Ammon's horn (tissue), 1 donor: Measurements from ENCODE around the gene LYRM9.
"Not testable (repeated sequence)": the region's sequence is repeated elsewhere in the genome, so short reads cannot be mapped to it uniquely, and the experiment has no call there.

ENCODE experiments used
- DNase-seq: peaks from one replicate; pipeline ENCODE4 v3.0.0-alpha.2; 2016; ENCODE audit warnings: low spot score

LYRM9 gene

DNA sequence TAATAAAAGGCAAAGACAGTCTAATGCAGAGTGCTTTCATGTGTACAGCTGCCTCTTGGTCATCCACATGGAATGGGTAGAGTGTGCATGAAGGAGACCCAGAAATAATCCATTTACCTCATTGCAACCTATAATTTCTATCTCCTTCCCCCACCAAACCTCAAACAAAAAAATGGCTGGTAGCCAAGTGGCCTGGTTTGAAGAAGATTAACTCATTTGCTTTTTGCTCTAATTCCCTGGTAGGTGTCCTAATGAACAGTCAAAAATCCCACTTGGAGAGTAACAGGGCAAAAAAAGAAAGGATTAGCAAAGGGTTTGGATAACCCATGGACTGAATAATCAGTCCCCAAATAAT lies 13.0 kb upstream of the LYRM9 start:
- DNase-seq = no peak

DNA sequence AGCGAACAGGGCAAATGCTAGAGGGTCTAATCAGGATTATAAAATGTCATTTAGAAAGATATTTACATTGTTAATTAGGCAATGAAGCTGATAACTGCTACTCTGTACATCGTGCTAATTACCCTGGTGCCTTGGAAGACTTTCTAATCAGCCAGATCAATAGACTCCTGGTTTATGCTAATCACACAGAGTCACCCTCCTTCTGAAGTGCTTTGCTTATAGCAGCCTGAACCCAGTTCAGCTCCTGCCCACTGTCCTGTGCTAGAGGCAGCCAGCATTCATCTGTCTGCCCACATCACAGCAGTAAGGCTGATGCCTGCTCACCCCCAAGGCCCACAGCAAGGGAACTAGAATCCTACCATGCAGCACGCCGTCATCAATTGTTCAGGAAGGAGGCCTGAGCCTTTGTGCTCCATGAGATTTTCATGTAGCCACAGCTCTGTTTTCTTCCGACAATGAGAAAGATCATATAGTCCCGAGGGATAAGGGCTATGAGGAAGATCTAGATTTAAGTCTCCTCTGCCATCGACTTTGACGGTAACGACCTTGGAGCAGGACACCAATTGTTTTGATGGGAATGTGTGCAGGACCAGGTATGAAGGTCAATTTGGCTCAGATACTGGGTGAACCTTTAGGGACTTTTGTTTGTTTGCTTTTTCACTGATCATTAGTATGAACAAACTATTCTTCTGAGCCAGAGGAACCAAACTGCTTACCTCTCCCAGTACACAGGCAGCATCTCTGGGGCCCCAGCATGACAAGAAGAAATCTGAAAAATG lies 12.5 kb upstream of the LYRM9 start:
- no peak for DNase-seq

DNA sequence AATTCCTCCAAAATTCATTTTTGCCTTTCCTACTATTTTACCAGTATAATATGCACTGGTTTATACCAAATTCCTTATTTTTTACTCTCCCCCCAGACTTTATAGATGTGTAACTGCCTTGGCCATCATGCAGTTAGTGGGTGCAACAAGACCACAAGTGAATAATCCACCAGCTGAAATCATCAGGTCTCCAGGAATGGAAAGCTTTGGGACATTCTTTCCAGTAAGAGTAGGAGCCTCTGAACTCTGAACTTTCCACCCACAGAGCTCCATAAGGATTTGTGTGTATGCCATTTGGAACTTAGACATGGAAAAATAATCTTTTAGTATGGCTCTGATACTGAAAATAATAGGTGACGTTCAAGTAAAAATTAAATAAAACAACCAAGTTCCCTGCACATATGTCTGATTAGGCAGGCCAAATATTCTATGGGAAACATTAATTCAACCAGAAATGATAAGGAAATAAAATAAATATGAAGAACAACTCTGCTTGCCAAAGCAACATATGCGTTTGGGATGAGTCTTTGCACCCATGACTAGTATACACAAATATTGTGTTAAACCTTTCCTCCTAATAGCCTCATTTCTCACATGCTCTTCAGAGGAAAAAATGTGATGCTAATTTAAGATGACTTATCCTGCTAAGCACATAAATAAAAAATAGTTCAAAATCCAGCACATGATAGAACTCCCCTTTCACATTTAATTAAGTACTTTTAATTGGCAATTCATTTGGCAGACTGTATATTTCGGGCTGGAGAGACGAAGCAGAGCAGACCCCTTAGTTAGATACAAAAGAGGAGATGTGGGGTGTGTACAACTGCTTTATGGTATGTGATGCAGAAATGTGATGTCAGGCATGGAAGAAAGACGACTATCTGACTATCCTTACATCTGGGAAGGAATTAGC lies 11.6 kb upstream of the LYRM9 start:
- DNase-seq = no peak

DNA sequence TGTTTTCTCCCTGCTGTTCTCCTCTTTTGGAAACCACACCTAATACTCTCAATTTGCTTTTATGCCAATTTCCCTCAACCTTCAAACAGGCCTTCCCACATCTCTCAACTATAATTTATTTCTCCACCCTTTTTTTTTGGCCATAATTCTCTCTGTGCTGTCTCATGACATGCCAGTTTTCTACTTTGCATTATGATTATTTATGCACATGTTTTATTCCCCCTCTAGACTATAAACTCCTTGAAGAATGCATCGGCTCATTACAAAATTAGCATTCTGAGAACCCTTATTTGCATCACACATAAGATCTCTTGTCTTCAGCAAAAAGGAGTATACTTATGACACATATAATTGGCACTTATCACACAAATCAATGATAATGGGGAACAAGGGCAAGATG lies 10.9 kb upstream of the LYRM9 start:
- DNase-seq = no peak

DNA sequence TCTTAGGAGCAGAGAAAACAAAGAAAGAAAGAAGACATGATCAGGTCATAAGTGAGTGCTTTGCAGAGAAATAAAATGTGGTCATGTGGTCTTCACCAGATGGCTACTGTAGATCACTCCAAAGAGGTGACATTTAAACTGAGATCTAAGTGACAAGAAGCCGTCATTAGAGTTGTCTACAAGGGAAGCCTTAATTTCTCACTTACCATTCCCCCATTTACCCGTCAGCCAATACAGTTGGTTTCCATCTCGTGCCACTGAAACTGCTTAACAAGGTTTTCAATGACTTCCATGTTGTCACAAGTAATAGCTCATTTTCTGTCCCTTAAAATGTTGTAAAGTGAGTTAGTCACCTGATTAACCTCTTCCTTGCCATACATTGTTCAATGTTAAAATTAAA lies 6.4 kb upstream of the LYRM9 start:
- DNase-seq = no peak

DNA sequence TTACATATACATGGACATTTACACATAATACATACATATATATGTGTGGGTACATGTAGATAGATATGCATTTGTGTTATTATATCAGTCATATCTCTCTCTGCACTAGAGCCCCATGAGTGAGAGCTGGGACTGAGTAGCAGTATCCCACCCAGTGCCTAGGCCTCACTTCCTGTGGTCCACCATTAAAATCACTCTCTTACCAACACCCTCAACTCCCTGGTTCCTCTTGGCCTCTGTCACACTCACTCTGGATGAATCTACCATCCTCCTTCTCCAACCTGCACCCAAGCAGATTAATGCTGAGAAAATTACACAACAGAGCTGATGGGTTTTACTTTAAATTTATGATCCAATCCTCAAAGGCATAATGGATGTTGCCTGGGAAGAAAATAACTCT lies 4.9 kb upstream of the LYRM9 start:
- no peak for DNase-seq

DNA sequence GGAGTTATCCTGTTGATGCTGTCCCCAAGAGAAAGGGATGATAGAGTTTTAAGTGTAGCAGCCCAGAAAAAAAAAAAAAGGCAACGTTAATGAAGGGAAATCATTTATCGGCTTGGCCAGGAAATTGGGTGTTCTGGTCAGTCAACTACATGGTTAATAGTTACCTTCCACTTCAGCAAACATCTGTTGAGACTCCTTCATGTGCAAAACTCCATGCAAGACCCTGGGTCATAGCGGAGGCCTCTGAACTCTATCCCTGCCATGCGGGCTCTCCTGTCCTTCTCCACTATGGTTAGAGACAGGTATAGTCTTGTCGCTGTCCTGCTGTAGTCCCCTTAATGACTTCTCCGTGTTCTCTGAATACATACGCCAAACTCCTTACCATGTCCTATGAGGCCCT lies 3.5 kb upstream of the LYRM9 start:
- no peak for DNase-seq

DNA sequence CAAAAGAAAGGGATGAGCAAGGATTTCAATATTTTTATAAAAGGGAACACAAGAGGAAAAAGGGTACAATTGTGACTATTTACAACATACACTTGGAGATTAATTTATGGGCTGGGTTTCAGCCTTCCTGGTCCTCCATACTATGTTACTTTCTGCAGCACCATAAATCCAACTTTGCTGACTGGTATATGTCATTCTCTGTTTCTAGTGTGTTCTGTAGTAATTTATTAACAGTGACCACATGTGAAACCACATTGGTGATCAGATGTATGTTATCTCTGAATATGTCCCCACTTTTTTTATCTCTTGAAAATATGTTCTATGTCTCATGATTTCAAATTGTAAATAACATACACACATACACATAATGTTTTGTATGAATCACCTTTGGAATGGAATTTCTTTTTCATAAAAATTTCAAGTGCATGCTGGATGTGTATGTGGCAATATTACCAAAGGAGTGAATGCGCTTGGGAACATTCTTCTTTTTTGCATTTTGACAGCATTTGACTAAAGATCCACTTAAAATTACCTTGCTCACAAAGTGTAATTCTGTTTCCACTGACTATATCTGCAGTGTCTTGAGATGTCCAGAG lies 2.9 kb upstream of the LYRM9 start:
- no peak for DNase-seq

DNA sequence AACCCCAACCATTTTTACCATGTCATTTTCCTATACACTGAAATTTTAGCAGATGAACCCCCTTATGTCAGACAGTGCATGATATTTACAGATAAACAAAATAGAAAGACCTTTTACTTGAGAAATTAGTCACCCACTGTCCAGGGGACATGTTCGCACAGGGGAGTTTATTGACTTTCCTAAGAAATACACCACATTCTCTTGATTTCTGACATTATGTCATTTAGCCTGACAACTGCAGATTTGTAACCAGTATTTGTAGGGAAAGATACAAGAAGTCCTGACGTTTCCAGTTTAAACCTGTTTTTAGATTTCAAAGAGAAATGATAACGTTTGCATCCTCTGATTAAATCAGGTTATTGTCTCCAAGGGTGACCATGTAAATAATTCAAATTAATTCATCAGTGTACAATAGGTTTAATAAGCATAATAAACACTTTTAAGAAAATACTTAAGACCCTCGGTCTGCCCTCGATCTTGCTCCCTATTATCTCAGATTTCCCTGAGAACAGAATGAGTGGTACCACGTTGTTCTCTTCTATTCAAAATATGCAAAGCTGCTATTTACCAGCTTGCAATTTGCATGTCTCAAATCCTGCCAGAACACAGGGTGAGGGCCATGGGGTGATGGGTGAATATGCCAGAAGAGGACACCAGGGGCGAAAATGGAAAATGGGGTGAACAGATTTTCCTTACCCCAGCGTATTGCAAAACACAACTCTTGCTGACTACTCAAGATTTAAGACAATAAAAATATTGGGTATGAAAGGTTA lies 2.1 kb upstream of the LYRM9 start:
- peak; percentile 24 for DNase-seq

DNA sequence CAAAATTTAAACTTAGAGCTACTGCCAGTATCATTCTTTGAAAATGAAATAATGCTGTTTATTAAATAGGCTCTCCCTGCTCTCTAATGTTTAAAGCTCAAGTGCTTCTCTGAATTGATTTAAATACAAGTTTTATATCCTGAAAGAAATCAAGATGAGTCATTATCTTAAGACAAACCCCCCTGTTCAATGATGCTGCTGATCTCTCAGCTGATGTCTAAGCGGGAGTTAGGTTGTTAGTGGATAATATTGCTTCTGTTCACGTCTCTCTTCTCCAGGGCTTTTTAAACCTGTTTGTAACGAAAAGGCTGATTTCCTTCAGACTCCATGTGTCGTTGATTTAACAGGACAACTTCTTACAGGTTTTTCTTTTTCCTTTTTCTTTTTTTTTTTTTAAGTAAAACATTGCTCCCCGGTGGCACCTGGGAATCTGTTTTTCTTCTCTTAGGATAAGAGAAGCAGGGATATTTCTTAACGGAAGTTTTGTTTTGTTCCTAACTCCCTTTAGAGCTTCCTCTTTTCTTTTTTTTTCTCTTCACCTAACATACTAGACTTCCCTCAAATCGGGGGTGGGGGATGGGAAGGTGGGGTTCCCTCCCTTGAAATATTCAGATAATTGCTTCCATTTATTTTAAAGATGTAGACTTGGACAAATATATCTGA lies 807 bp upstream of the LYRM9 start:
- DNase-seq = peak; percentile 27

DNA sequence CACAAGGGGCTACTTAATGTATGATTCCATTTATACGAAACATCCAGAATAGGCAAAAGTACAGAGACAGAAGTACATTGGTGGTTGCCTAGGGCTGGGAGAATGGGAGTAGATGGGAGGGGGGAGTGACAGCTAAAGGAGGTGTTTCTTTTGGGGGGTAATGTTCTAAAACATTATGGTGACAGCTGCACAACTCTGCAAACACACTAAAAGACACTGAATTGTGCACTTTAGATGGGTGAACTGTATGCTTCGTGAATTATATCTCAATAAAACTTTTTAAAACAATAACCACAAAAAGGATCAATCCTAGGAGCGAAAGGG lies 661 bp downstream of the LYRM9 start:
- DNase-seq = no peak

DNA sequence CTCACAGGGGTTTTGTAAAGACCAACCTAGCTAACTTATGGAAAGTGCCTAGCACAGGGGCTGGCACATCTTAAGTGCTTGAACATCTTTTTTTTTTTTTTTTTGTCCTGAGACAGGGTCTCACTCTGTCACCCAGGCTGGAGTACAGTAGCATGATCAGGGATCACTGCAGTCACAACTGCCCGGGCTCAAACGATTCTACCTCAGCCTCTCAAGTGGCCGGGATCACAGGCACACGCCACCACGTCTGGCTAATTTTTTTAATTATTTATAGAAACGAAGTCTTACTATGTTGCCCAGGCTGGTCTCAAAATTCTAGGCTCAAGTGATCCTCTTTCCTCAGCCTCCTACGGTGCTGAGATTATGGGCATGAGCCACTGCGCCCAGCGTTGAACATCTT lies 1.3 kb downstream of the LYRM9 start:
- no peak for DNase-seq

DNA sequence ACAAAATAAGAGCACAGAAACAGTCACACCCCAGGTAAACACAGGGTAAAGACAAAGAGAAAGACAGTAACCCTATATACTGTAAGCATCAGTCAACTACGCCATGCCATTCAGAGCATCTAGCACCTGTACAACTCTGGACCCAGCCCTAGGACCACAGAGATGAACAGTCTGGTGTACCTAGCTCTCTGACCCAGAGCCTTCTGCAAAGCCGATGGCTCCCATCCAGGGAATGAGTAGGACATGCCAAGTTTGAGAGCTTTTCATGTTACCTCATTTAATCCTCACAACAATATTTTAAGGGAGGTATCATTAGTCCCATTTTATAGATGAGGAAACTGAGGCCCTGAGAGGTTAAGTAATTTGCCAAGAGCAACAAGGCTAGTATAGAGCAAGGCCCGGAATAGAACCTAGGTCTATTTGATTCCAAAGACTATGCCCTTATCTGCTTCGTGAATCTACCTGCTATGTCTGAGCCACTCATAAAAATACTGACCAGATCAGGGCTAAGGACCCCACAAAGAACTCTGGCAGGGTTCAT lies 3.4 kb downstream of the LYRM9 start:
- DNase-seq = no peak

DNA sequence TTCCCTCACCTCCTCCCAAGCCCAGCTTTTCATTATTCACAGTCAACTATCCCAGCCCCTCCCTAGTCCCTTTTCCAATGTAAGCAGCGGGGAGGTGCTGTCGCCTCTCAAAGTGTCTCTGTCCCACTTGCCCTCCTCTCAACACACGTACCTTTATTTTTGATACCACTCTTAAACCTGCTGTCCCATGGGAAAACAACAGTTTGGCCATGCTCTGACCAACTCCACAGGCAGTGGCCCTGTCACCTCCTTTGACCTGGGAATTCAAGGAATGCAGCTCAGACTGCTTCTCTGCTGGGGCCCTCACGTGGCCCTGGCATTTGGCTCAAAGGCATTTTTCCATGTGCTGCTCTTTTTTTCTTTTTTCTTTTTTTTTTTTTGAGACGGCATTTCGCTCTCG lies 4.2 kb downstream of the LYRM9 start:
- DNase-seq = no peak

DNA sequence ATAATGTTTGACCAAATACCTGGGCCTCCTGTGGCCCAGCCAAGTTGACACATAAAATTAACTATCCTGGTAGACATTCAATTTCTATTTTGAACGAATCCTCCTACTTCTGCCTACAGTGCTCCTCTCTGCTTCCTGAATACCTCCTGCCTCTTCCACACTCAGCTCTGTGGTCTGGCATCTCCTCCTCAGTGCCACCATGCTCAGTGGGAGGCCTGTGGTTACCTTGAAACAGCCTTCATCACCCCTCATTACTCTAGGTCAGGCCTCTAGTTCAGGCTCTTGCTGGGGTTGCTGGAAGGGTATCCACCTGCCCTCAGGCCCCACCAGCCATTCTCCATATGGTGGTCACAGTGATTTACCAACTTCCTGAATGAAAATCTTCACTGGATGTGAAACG lies 5.1 kb downstream of the LYRM9 start:
- no peak for DNase-seq

DNA sequence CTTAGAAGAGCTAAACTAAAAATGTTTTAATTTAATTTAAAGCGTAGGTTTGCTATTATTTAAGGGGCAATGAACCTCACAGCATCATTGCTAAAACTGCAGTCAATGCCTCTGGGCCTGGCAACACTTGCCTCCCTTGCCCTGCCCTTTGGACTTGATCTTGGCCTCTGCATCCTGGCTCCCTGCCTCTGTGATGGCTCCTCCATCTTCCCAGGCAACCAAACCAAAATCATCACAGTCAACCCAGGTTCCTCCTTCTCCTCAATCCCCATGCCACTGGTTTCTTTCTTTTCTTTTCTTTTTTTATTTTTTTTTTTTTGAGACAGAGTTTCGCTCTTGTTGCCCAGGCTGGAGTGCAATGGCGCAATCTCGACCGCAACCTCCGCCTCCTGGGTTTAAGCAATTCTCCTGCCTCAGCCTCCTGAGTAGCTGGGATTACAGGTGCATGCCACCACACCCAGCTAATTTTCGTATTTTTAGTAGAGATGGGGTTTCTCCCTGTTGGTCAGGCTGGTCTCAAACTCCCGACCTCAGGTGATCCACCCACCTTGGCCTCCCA lies 6.7 kb downstream of the LYRM9 start:
- DNase-seq = not testable (repeated sequence)

DNA sequence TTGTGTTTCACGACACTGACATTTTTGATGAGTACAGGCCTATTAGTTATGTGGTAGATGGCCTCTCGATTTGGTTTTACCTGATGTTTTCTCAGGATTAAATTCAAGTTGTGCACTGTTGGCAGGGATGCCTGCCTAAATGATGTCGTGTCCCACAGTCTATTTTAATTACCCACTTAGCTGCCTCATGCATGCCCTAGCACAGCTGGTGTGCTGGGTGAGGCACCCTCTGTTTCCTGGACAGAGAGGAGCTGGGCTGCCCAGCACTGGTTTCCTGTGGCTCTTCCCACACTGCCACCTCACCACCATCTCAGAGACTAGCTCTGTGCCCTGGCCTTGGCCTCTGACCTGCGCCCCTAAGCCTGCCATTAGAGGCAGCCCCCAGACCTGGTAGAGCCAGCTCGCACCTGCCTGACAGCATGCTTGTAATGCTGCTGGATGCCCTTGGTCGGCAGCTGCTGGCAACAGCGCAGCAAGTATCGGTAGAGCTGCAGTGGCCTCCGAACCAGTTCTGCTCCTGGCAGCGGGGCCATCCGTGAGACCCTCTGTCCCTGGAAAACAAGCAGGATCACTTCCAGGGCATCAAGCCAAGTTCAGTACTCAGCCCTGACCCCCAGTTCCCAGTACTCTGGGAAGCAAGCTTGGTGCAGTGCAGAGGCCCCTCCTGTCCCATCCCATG lies 10.9 kb downstream of the LYRM9 start:
- no peak for DNase-seq

DNA sequence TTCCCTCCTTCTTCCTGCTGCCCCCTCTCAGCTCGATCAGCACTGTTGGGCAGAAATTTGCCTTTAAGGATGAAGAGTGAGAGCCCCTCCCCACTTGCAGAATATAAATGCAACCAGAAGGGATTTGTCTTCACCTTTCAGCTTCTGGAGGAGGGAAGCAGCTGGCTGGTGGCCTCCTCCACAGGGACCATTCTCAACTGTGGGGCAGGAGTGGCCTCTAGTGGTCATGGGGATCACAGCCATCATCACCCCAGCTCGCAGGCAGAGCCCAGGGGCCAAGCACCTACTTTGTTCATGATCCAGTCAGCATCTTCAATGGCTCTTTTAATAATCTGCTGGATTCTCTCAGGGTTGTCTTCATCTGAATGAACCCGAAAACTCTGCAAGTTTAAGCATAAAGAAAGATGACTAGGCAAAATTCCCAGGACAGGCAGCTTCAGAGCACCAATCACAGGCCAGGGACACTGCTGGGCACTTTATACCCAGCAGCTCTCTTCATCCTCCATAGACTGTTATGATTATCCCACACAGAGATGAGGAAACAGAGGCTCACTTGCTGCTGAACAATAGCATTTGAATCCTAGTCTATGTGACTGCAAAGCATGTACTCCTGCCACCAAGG lies 13.1 kb downstream of the LYRM9 start:
- DNase-seq = peak; percentile 88

DNA sequence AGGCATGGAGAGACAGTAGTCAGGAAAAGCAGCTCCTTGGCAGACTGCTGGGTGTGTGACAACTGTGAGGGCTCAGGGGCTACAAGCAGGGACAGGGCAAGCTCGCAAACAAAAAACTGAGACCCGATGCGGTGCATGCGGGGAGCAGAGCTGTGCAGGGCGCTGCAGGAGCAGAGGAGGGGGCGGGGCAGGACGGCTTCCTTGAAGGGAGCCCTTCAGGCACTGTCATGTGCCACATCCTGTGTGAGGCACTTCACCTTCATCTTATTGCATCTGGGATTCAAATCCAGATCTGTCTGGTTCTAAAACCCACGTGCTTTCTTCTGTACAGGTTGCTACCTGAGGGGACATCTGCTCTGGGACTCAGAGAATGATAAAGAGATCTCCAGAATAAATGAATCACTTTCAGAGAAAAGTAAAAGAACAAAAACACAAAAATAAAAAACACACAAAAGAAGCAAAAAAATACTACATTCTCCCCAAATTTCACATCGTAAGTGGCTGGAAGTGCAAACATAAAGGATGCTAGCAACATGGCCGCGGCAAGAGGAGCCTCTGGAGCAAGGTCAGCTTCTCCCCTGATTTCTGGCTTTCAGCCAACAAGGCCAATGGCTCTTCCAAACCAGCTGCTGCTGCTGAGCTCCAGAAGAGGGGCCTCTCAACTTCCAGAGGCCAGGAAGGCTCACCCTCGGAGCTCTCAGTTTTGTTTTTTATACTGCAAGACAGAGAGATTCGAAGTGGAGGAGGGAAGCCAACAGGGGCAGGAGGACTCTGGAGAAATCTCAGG lies 14.2 kb downstream of the LYRM9 start:
- DNase-seq = no peak
